Thoracic aorta (tissue), 2 donors: ENCODE measurements around the gene ERC1. TPM values are rescaled to one million over a fixed set of nuclear protein-coding genes. Genes with fewer than 3 reads are reported as not detected.

Experiments used
- ATAC-seq: fragments of 150-250 bp; one replicate; pipeline ENCODE4 v1.8.0; 2017; ENCODE audit warnings: low read depth; ENCODE audit not compliant: insufficient number of reproducible peaks, low FRiP score
- DNase-seq: peaks from one replicate; pipeline ENCODE4 v3.0.0-alpha.2; 2020; ENCODE audit warnings: low spot score
- H3K27ac ChIP-seq, 2 donors: fragments of 200-600 bp; sonication (generic); 1 replicate in 1 of 2; 2 replicates in 1 of 2; pipeline ENCODE4 v1.5.1; 2016; ENCODE audit warnings: mild to moderate bottlenecking in 2 of 2, moderate library complexity in 2 of 2
- H3K27me3 ChIP-seq: fragments of 200-600 bp; sonication (generic); replicated peaks from 2 replicates; pipeline ENCODE4 v1.6.0; 2016; ENCODE audit warnings: mild to moderate bottlenecking; ENCODE audit not compliant: insufficient read depth
- H3K36me3 ChIP-seq: fragments of 200-600 bp; sonication (generic); one replicate; pipeline ENCODE4 v1.5.1; 2016
- H3K4me1 ChIP-seq, 2 donors: fragments of 200-600 bp; sonication (generic); 1 replicate in 1 of 2; 2 replicates in 1 of 2; pipeline versions ENCODE4 v1.5.1 to v1.6.0; 2016; ENCODE audit warnings: low read depth in 2 of 2, mild to moderate bottlenecking in 1 of 2; ENCODE audit not compliant: control insufficient read depth in 1 of 2
- H3K4me3 ChIP-seq: fragments of 200-600 bp; sonication (generic); 2 replicates; pipeline ENCODE4 v1.5.1; 2016; ENCODE audit warnings: mild to moderate bottlenecking
- H3K9me3 ChIP-seq: fragments of 200-600 bp; sonication (generic); 2 replicates; pipeline ENCODE4 v1.5.1; 2016
- total RNA-seq, 2 donors: library from RNA; depleted of rRNA; stranded (reverse); fragments of >200 nt; gene quantifications; one replicate each; pipeline versions ENCODE4 v1.1.0 to v1.2.3, GENCODE V29; 2016
- TF ChIP-seq, protein P1 (sequence below): fragments of 200-600 bp; sonication (generic); IDR thresholded peaks from one replicate; pipeline ENCODE4 v1.5.1; 2019; ENCODE audit warnings: antibody characterized with exemption

The ERC1 gene
- total RNA-seq, 2 donors from 2014 or later: 45.8 to 80.0 TPM

DNA sequence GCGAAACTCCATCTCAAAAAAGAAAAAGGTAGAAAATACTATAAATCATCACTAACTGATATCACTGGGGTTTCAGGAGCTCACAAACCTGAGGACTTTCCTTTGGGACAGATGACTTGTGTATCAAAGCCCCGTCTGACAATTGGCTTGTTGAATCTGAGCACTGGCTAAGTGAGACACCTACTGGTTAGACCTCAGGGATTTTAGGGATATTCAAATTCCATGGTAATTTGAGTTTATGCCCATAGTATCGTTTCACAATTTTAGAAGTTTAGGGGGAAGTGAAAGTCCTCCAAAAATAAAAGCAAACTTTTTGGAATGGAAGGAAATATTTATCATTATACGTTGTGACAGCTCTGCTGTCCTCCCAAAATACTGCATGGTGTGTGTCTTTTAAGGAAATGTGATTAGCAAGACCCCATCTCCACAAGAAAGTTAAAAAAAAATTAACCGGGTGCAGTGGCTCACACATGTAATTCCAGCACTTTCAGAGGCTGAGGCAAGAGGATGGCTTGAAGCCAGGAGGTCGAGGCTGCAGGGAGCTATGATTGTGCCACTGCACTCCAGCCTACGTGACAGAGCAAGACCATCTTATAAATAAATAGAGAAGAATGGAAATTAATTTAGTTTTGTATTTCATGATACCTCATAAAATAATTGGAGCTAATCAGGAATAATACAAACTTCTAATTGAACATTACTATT is 554.1 kb downstream of the ERC1 start:
- Histone ChIP-seq H3K27ac (no peak overlapping the region), H3K9me3 (no peaks in the 10 kb centered on the region), H3K27me3 (no peaks in the 10 kb centered on the region), H3K4me3 (no peak overlapping the region), H3K4me1 (no peaks in the 10 kb centered on the region), H3K36me3 (no peaks in the 10 kb centered on the region)
- DNase-seq (no peak), ATAC-seq (no peak)
- TF ChIP-seq, protein P1, sequence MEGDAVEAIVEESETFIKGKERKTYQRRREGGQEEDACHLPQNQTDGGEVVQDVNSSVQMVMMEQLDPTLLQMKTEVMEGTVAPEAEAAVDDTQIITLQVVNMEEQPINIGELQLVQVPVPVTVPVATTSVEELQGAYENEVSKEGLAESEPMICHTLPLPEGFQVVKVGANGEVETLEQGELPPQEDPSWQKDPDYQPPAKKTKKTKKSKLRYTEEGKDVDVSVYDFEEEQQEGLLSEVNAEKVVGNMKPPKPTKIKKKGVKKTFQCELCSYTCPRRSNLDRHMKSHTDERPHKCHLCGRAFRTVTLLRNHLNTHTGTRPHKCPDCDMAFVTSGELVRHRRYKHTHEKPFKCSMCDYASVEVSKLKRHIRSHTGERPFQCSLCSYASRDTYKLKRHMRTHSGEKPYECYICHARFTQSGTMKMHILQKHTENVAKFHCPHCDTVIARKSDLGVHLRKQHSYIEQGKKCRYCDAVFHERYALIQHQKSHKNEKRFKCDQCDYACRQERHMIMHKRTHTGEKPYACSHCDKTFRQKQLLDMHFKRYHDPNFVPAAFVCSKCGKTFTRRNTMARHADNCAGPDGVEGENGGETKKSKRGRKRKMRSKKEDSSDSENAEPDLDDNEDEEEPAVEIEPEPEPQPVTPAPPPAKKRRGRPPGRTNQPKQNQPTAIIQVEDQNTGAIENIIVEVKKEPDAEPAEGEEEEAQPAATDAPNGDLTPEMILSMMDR: no peak

Other genes starting within 250 kb of the ERC1 start
- gene WNK1, start 238.6 kb upstream of the ERC1 start, total RNA-seq: 100 to 1,000 TPM; 191 to 197 TPM
- 10 to 100 TPM; 21.5 to 21.9 TPM for gene RAD52, start 41.5 kb upstream of the ERC1 start, total RNA-seq